HG02759 (cell line): ENCODE results near the gene PARP15.

Experiments used
- ATAC-seq: cut with Tn5 transposase; IDR thresholded peaks from one replicate; pipeline ENCODE4 v1.9.1; 2021; ENCODE audit warnings: mild to moderate bottlenecking, moderate library complexity; ENCODE audit not compliant: unreplicated experiment

PARP15 gene

GRCh38 chr3:122568755-122569154 lies 8.7 kb upstream of the PARP15 start:
- ATAC-seq: no peak

GRCh38 chr3:122572940-122573412 lies 4.5 kb upstream of the PARP15 start:
- ATAC-seq: no peak

DNA sequence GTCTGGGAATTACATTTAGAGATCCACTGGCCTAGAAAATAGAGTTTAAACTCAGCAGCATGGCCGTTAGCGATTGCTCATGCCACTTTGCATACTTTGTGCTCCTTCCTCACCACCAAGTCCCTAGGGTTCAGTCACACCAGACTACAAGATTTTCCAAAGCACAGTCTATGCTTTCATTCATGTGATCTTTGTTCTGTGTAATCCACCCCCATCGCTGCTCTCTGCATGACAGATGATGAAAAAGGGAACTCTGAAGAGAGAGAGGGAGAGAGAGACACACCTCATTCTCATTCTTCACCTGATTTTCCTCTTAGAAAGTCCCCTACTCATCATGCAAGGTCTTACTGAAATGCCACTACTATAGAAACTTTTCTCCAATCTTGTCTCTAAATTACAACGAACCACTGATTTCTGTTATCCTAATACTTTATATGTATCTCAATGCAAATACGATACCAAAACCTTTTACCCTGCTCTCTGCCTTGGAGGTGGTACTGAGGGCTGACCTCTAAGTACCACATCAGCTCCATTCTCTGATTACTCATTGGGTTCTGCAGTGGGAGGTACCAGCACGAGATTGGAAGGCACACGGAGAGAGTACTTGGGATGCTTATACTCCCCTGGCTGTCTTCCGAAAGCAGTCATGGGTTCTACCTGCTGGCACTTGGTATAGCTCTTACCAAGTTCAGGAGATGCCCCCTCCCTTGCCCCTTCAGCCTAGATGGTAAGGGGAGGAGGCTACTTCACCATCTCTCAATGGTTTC lies 1.1 kb upstream of the PARP15 start:
- ATAC-seq: peak; percentile 88

GRCh38 chr3:122578069-122578740 lies 755 bp downstream of the PARP15 start:
- ATAC-seq: no peak

- ATAC-seq: no peak
Observed at GRCh38 chr3:122580470-122580869, 3.0 kb downstream of the PARP15 start.

DNA sequence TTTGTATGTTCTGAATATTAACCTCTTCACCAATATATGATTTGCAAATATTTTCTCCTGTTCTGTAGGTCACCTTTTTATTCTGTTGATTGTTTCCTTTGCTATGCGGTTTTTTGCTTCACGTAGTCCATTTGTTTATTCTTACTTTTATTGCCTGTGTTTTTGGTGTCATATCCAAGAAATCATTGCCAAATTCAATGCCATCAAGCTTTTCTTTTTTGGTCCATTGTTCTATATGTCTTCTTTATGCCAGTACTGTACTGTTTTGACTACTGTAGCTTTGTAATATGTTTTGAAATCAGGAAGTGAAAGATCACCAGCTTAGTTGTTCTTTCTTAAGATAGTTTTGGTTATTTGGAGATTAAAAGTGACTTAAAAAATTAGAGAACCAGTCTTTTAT lies 4.2 kb downstream of the PARP15 start:
- ATAC-seq: no peak

GRCh38 chr3:122582390-122582789 lies 4.9 kb downstream of the PARP15 start:
- no peak for ATAC-seq

GRCh38 chr3:122586098-122586497 lies 8.6 kb downstream of the PARP15 start:
- no peak for ATAC-seq

- ATAC-seq: no peak
Observed at GRCh38 chr3:122586773-122587485, 9.5 kb downstream of the PARP15 start.

GRCh38 chr3:122587572-122587971 lies 10.1 kb downstream of the PARP15 start:
- no peak for ATAC-seq

GRCh38 chr3:122589297-122589696 lies 11.8 kb downstream of the PARP15 start:
- peak; percentile 58 for ATAC-seq

DNA sequence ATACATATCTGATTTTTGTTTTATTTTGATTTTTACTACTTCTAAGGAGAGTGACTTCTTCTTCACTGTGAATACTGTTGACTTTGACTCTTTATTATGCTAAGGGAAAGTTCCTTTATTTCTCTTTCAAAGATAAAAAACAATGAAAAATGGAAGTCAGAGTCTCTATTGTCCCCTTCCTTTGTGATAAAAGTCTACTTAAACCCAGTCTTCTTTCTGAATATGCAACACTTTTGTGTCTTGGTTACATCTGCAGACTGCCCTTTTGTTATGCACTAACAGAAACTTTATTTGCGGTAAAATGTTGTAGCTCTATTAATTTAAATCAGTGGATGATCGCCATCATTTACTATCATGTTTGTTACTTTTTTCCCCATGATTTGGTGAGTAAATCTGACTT lies 13.2 kb downstream of the PARP15 start:
- ATAC-seq: no peak

DNA sequence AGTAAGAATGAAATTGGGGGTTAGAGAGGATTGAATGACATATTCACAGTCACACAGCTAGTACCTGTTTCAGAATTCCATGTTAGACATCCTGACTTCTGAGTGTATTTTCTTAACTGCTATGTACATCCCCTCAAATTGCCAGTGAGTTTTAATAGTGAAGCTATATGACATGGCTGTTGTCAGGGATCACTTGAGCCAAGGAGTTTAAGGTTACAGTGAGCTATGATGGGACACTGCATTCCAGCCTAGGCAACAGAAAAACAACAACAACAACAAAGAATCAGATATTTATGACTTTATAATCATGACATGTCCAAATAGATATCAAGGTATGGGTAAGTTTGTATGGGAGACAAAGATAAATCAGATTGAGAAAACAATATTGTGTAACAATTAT lies 16.6 kb downstream of the PARP15 start:
- ATAC-seq: no peak

DNA sequence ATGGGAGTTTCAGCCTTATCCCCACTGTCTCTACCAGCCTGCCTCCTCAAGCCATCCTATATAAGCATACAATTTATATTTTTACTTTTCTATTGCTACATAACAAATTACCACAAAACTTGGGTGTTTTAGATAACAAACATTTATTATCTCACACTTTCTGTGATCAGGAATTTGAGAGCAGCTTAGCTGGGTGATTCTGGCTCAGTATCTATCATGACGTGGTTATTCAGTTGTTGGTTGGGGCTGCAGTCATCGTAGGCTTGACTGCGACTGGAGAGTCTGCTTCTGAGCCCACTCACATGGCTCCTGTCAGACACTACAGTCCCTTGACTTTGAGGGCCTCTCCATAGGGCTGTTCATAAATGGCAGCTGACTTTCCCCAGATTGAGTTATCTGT lies 20.7 kb downstream of the PARP15 start:
- no peak for ATAC-seq

GRCh38 chr3:122598556-122598955 lies 21.1 kb downstream of the PARP15 start:
- no peak for ATAC-seq

DNA sequence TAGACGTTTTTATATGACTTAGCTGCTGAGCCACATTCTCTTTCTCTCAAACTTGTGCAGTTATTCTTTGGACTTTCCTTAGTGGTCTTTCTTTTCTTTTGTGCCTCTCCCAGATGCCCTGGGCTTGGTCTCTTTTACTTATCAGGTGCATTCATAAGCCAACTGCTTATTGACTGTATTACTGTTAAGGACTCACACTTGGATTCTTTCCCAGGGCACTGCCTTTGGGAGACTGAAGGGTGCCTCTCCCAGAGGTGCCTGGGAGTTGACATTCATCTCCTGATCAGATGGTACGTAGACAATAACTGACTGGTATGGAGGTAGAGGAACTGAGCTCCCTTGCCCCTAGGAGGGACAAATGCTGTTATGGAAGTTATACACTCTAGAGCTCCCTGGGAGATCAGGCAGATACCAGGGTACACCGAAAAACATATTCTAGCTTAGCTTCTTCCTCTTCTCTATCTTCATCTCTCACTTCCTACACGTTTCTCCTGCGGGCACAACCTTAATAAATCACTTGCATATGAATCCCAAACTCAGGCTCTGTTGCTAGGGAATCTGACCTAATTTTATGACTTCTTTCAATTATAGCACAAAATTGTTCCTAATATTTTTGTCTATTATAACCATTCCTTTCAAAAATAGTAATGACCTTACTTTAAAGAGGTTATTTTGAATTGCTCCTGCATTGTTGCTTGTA lies 24.7 kb downstream of the PARP15 start:
- ATAC-seq: no peak

- ATAC-seq: no peak
Observed at GRCh38 chr3:122603056-122603455, 25.6 kb downstream of the PARP15 start.

- no peak for ATAC-seq
Observed at GRCh38 chr3:122606330-122606729, 28.9 kb downstream of the PARP15 start.

- no peak for ATAC-seq
Observed at GRCh38 chr3:122608916-122609315, 31.5 kb downstream of the PARP15 start.

DNA sequence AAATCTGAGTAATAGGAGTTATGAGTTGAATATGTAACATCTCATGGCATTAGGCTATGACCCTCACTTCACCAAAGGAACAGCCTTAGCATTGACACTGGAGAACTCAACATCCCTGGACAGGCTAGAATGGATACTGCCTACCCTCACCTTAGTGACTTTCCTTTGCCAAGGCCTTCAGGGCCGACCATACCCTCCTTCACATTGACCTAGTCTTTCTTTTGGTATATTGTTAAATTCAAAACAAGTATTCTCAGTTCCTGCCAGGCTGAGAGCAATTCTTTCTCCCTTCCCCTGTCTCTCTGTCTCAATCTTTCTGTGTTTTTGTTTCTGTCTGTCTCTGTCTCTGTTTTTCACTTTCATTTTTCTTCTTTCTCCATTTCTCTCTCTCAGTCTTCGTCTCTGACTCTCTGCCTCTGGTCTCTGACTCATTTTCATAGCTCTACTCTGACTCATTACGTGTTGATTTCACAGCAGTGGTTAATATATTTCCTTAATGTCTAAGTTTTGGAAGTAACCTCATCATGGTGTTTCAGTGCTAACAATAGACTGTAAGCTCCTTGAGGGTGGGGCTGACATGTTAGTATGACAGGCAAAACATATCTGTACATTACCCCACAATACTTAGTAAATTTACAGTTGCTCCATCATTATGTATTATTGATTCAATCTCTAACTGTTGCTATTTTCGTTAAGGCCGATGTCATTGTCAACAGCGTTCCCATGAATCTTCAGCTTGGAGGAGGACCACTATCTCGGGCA lies 32.5 kb downstream of the PARP15 start:
- ATAC-seq: peak; percentile 95
